GM23338 (cell line): ENCODE data around the gene ZNF628.

Experiments
- CTCF ChIP-seq, 2 experiments: fragments of 200-600 bp in 1 of 2; sonication (generic) in 1 of 2; conservative IDR thresholded peaks; 2 replicates each; pipeline versions ENCODE4 v1.5.1 to v1.6.1; 2016 to 2017; ENCODE audit warnings: antibody characterized with exemption in 2 of 2, low read depth in 2 of 2, mild to moderate bottlenecking in 2 of 2, moderate library complexity in 1 of 2
- EZH2phosphoT487 ChIP-seq: fragments of 200-600 bp; sonication (generic); IDR thresholded peaks from one replicate; pipeline ENCODE4 v1.8.1; 2018; ENCODE audit warnings: antibody characterized with exemption; ENCODE audit not compliant: unreplicated experiment
- JUNB ChIP-seq: IDR thresholded peaks from one replicate; pipeline ENCODE4 v1.6.1; 2016; ENCODE audit warnings: antibody characterized with exemption; ENCODE audit not compliant: unreplicated experiment

DNA sequence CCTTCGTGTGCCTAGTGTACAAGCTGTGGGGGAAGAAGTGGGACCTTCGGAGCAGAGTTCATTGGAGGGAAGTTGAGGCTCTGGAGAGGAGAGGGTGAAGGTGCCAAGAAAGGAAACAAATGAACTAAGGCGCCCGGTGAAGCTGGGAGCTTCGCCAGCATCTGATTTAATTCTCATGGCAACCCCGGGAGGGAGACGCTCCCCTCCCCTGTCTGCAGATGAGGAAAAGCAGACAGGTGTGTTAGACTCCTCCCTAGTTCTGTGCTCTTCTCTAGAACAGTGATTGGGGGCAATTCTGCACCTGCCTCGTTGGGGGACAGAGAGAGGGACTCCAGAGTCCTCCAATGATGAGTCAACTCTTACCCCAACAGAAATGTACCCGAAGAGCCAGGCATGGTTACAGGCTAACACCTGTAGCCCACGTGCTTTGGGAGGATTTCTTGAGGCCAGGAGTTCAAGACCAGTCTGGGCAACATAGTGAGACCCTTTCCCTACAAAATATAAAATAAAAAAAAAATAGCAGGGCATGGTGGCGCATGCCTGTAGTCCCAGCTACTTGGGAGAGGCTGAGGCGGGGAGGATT lies 16.0 kb downstream of the ZNF628 start:
- TF ChIP-seq CTCF (conservative IDR thresholded peaks at IDR 0.05; ENCODE audit: low read depth in 2 of 2) (no peak), JUNB (no peak), EZH2phosphoT487 (no peak)
